Measurements from ENCODE around the gene SLC23A1.

The SLC23A1 gene

DNA sequence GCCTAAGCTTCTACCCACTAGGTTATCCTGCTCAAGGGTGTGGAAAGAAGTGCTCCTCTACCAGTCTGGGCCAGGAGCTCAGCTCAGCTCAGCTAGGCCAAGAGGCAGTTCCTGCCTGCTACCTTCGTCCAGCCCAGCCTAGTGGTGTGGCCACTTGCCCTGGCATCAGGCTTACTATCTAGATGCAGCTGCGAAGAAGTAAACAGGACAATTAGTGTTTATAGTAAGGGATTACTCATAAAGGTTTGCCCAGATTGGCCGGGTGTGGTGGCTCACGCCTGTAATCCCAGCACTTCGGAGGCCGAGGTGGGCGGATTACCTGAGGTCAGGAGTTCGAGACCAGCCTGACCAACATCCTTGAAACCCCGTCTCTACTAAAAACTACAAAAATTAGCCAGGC, 33.6 kb upstream of the SLC23A1 start:
- Histone ChIP-seq H3K27me3 (ENCODE audit: insufficient read depth, low read length) (no peaks in the 10 kb centered on the region), H3F3A (ENCODE audit: insufficient read depth, low read length) (no peaks in the 10 kb centered on the region), H3K9me3 (ENCODE audit: low read length) (no peaks in the 10 kb centered on the region), H3K9me2 (ENCODE audit: low read depth, low read length) (no peaks in the 10 kb centered on the region), H3K9ac (ENCODE audit: low read length) (no peak overlapping the region), H4K20me1 (ENCODE audit: insufficient read depth, low read length) (no peaks in the 10 kb centered on the region), H3K4me2 (ENCODE audit: low read length) (no peak overlapping the region), H2AFZ (ENCODE audit: low read length) (no peak overlapping the region), H3K4me3 (ENCODE audit: low read depth, low read length, poor library complexity, severe bottlenecking) (no peak overlapping the region), H3K36me3 (ENCODE audit: insufficient read depth, low read length) (no peaks in the 10 kb centered on the region), H3K79me2 (ENCODE audit: insufficient read depth, low read length) (no peaks in the 10 kb centered on the region), H3K27ac (ENCODE audit: low read depth, low read length, poor library complexity, severe bottlenecking) (no peak overlapping the region), H3K4me1 (ENCODE audit: insufficient read depth, low read length, severe bottlenecking) (no peaks in the 10 kb centered on the region)
- no peak for TF ChIP-seq EZH2 (IDR thresholded peaks at IDR 0.05; ENCODE audit: borderline replicate concordance, low read length)
- TF ChIP-seq, protein P1, sequence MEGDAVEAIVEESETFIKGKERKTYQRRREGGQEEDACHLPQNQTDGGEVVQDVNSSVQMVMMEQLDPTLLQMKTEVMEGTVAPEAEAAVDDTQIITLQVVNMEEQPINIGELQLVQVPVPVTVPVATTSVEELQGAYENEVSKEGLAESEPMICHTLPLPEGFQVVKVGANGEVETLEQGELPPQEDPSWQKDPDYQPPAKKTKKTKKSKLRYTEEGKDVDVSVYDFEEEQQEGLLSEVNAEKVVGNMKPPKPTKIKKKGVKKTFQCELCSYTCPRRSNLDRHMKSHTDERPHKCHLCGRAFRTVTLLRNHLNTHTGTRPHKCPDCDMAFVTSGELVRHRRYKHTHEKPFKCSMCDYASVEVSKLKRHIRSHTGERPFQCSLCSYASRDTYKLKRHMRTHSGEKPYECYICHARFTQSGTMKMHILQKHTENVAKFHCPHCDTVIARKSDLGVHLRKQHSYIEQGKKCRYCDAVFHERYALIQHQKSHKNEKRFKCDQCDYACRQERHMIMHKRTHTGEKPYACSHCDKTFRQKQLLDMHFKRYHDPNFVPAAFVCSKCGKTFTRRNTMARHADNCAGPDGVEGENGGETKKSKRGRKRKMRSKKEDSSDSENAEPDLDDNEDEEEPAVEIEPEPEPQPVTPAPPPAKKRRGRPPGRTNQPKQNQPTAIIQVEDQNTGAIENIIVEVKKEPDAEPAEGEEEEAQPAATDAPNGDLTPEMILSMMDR (IDR thresholded peaks at IDR 0.05; ENCODE audit: low read length), result no peak

DNA sequence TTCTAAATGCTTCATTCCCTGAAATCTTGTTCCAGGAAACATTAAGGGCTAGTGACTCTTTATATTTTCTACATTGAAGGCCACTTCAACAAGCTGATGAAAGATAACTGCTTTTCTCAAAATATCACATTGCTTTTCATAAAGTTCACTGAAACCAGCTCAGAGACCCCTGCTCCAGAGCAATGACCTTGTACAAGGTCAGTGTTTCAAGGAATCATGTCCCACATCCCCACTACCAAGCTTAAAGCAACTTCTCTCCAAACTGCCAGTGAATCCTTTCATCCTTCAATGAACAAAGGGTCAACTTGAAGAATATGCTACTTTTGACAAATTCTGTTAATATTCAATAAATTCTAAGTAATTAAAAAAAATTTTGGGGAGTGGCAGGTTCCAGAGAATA, 32.8 kb upstream of the SLC23A1 start:
- no peak overlapping the region for H3K4me2 ChIP-seq (ENCODE audit: low read length)
- no peaks in the 10 kb centered on the region for H3F3A ChIP-seq (ENCODE audit: insufficient read depth, low read length)
- H3K4me1 ChIP-seq (ENCODE audit: insufficient read depth, low read length, severe bottlenecking), result no peaks in the 10 kb centered on the region
- H3K9me2 ChIP-seq (ENCODE audit: low read depth, low read length), result no peaks in the 10 kb centered on the region
- TF ChIP-seq EZH2 (IDR thresholded peaks at IDR 0.05; ENCODE audit: borderline replicate concordance, low read length), result no peak
- TF ChIP-seq, protein P1 (IDR thresholded peaks at IDR 0.05; ENCODE audit: low read length), result no peak
- no peaks in the 10 kb centered on the region for H3K79me2 ChIP-seq (ENCODE audit: insufficient read depth, low read length)
- no peaks in the 10 kb centered on the region for H3K9me3 ChIP-seq (ENCODE audit: low read length)
- H3K27ac ChIP-seq (ENCODE audit: low read depth, low read length, poor library complexity, severe bottlenecking), result no peak overlapping the region
- no peaks in the 10 kb centered on the region for H3K27me3 ChIP-seq (ENCODE audit: insufficient read depth, low read length)
- H4K20me1 ChIP-seq (ENCODE audit: insufficient read depth, low read length), result no peaks in the 10 kb centered on the region
- H3K36me3 ChIP-seq (ENCODE audit: insufficient read depth, low read length), result no peaks in the 10 kb centered on the region
- H3K4me3 ChIP-seq (ENCODE audit: low read depth, low read length, poor library complexity, severe bottlenecking), result no peak overlapping the region
- H3K9ac ChIP-seq (ENCODE audit: low read length), result no peak overlapping the region
- H2AFZ ChIP-seq (ENCODE audit: low read length), result no peak overlapping the region

DNA sequence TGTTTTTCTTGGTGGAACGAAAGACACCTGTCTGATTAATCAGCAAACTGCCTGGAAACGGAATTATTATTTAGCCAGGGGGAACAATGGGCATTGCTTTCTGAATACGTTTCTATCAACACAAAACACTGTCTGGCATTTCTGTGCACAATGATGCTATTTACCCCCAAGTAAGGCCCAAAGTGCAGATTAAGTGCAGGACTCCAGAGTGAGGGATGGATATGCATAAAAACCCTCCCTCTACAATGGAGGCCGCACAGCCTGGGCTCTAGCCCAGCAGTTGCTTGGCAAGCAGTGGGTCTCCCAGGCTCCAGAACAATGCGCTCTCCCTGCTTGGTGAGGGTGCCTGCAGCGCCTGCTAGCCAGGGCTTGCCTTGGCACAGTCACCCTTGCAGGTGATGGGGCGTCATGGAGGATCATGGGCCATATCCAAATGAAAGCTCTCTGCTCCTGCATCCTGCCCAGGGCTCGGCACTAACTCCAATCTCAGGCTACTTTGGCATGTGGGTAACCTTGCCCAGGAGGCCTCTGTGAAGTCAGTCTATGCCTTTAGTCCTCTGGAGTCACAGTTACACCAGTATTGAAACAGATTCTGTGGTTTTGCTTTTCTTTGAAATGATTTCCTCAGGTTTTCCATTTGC, 32.2 kb upstream of the SLC23A1 start:
- no peaks in the 10 kb centered on the region for H4K20me1 ChIP-seq (ENCODE audit: insufficient read depth, low read length)
- H3K4me2 ChIP-seq (ENCODE audit: low read length), result no peak overlapping the region
- no peak overlapping the region for H3K4me3 ChIP-seq (ENCODE audit: low read depth, low read length, poor library complexity, severe bottlenecking)
- no peak overlapping the region for H3K9ac ChIP-seq (ENCODE audit: low read length)
- no peaks in the 10 kb centered on the region for H3K9me3 ChIP-seq (ENCODE audit: low read length)
- TF ChIP-seq, protein P1 (IDR thresholded peaks at IDR 0.05; ENCODE audit: low read length), result no peak
- no peak for TF ChIP-seq EZH2 (IDR thresholded peaks at IDR 0.05; ENCODE audit: borderline replicate concordance, low read length)
- no peak overlapping the region for H2AFZ ChIP-seq (ENCODE audit: low read length)
- H3K79me2 ChIP-seq (ENCODE audit: insufficient read depth, low read length), result no peaks in the 10 kb centered on the region
- no peaks in the 10 kb centered on the region for H3K4me1 ChIP-seq (ENCODE audit: insufficient read depth, low read length, severe bottlenecking)
- no peaks in the 10 kb centered on the region for H3F3A ChIP-seq (ENCODE audit: insufficient read depth, low read length)
- no peak overlapping the region for H3K27ac ChIP-seq (ENCODE audit: low read depth, low read length, poor library complexity, severe bottlenecking)
- H3K36me3 ChIP-seq (ENCODE audit: insufficient read depth, low read length), result no peaks in the 10 kb centered on the region
- H3K27me3 ChIP-seq (ENCODE audit: insufficient read depth, low read length), result no peaks in the 10 kb centered on the region
- H3K9me2 ChIP-seq (ENCODE audit: low read depth, low read length), result no peaks in the 10 kb centered on the region
